Activated CD8-positive, alpha-beta T cell treated with anti-CD3 and anti-CD28 coated beads, Interleukin-2, amount 10 ng/mL, durations not matched to agents 7 days and 5 days (primary cell): ENCODE results near the gene MTIF2. TPM values are rescaled to one million over a fixed set of nuclear protein-coding genes. Genes with fewer than 3 reads are reported as not detected.
A peak's percentile ranks its signal among the peaks of the same experiment; 100 is the strongest.
"Not testable (repeated sequence)": the region's sequence is repeated elsewhere in the genome, so short reads cannot be mapped to it uniquely, and the experiment has no call there.

Experiments used
- ATAC-seq: fragments of 150-1000 bp; cut with Tn5 transposase; one replicate; pipeline ENCODE4 v1.10.0; 2021; ENCODE audit warnings: moderate library complexity
- CTCF ChIA-PET: fragments of 350-600 bp; sonication (Branson Sonifier 250); formaldehyde crosslinking; loops from one replicate; lab custom pipeline; 2021; ENCODE audit warnings: antibody characterized with exemption; lab: Charles Lee
- POLR2A ChIA-PET: fragments of 350-600 bp; sonication (Branson Sonifier 250); formaldehyde crosslinking; loops from one replicate; lab custom pipeline; 2021; ENCODE audit warnings: antibody characterized with exemption; lab: Charles Lee
- DNase-seq: peaks from one replicate; pipeline ENCODE4 v3.0.0-alpha.2; 2020
- H3K27ac Mint-ChIP-seq: one replicate; pipeline ENCODE4 v1.8.0; 2021; ENCODE audit warnings: mild to moderate bottlenecking, mixed read lengths
- H3K27me3 Mint-ChIP-seq: one replicate; pipeline ENCODE4 v1.8.0; 2021; ENCODE audit warnings: low read depth, mixed read lengths
- H3K36me3 Mint-ChIP-seq: one replicate; pipeline ENCODE4 v1.8.0; 2021; ENCODE audit warnings: low read depth, mixed read lengths
- H3K4me1 Mint-ChIP-seq: one replicate; pipeline ENCODE4 v1.8.0; 2021; ENCODE audit warnings: low read depth, mixed read lengths
- H3K4me3 Mint-ChIP-seq: one replicate; pipeline ENCODE4 v1.8.0; 2021; ENCODE audit warnings: mild to moderate bottlenecking, mixed read lengths
- H3K9me3 Mint-ChIP-seq: one replicate; pipeline ENCODE4 v1.8.0; 2022; ENCODE audit warnings: mixed read lengths; ENCODE audit not compliant: insufficient read depth
- total RNA-seq, 2 experiments: library from RNA; stranded (reverse); gene quantifications; one replicate each; pipeline ENCODE4 v1.2.3, GENCODE V29; 2021

MTIF2 gene
- total RNA-seq, 2 experiments from 2014 or later: 26.1 to 28.5 TPM

DNA sequence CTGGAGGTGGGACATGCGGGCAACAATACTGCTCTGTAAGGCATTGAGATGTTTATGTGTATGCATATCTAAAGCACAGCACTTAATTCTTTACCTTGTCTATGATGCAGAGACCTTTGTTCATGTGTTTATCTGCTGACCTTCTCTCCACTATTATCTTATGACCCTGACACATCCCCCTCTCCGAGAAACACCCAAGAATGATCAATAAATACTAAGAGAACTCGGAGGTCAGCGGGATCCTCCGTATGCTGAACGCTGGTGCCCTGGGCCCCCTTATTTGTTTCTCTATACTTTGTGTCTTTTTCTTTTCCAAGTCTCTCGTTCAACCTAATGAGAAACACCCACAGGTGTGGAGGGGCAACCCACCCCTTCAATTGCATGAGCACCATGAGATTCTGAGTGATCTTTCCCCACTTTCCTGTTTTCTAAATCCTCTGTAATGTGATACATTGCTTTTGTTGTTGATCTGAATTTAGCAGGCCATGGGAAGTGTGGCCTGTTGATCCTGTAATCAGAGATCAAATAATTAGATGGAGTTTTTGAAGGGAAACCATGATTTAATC, 10.9 kb upstream of the MTIF2 start:
- H3K4me1 Mint-ChIP-seq: peaks cover 20% of the 10 kb centered on the region

DNA sequence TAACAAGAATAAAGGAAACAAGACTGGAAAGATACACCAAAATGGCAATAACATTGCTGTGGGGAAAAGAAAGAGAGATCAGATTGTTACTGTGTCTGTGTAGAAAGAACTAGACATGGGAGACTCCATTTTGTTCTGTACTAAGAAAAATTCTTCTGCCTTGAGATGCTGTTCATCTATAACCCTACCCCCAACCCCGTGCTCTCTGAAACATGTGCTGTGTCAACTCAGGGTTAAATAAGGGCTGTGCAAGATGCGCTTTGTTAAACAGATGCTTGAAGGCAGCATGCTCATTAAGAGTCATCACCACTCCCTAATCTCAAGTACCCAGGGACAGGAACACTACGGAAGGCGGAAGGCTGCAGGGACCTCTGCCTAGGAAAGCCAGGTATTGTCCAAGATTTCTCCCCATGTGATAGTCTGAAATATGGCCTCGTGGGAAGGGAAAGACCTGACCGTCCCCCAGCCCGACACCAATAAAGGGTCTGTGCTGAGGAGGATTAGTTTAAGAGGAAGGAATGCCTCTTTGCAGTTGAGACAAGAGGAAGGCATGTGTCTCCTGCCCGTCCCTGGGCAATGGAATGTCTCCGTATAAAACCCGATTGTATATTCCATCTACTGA, 10.3 kb upstream of the MTIF2 start:
- Mint-ChIP-seq H3K4me1 (peaks cover 20% of the 10 kb centered on the region), H3K36me3 (peaks cover 16% of the 10 kb centered on the region)
- H3K27me3 Mint-ChIP-seq, POLR2A ChIA-PET, H3K9me3 Mint-ChIP-seq, H3K27ac Mint-ChIP-seq, H3K4me3 Mint-ChIP-seq, CTCF ChIA-PET, DNase-seq, ATAC-seq: not testable (repeated sequence)

More for the DNA sequence above, 10.9 kb upstream of the MTIF2 start:
- H3K27ac Mint-ChIP-seq, ATAC-seq, H3K4me3 Mint-ChIP-seq, DNase-seq, H3K9me3 Mint-ChIP-seq, POLR2A ChIA-PET, CTCF ChIA-PET, H3K27me3 Mint-ChIP-seq: not testable (repeated sequence)
- H3K36me3 Mint-ChIP-seq: peaks cover 16% of the 10 kb centered on the region

DNA sequence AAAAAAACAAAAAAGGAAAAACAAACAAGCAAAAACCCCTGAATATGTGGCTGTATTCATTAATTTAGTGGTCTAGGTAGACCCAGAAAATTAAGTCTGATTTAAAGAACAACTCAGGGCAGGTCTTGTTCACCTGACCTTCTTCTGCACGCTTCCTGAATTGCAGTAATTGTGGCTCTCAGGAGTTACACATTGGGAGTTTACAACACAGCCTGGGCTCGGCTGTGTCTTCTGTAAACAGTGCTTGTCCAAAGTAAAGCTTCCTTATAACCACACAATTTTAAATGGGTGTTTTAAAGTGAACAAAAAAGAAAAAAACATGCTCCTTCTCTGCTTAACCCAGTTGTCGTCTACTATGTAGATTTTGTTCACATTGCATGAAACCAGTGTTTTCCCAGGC, 8.3 kb upstream of the MTIF2 start:
- ATAC-seq (no peak), DNase-seq (no peak)
- no peak overlapping the region for H3K27ac Mint-ChIP-seq
- peaks cover 7% of the 10 kb centered on the region for H3K4me1 Mint-ChIP-seq
- no peaks in the 10 kb centered on the region for H3K9me3 Mint-ChIP-seq
- CTCF ChIA-PET: no interaction called here
- POLR2A ChIA-PET: no interaction called here
- no peak overlapping the region for H3K4me3 Mint-ChIP-seq
- H3K27me3 Mint-ChIP-seq: no peaks in the 10 kb centered on the region
- H3K36me3 Mint-ChIP-seq: peaks cover 3% of the 10 kb centered on the region

DNA sequence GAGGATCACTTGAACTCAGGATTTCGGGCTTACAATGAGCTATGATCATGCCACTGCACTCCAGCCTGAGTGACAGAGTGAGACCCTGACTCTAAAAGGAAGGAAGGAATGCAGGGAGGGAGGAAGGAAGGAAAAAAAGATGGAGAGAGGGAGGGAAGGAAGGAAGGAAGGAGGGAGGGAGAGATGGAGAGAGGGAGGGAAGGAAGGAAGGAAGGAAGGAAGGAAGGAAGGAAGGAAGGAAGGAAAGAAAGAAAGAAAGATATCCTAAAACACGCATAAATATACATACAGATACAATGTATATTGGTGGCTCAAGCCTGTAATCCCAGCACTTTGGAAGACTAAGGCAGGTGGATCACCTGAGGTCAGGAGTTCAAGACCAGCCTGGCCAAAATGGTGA, 5.3 kb upstream of the MTIF2 start:
- POLR2A ChIA-PET: interaction anchor here (0.7 kb wide), 1 partner anchor 61 kb away, joined by 7 read pairs; no protein-coding TSS in a partner anchor
- H3K4me1 Mint-ChIP-seq, H3K4me3 Mint-ChIP-seq, H3K36me3 Mint-ChIP-seq, H3K27me3 Mint-ChIP-seq, H3K9me3 Mint-ChIP-seq, H3K27ac Mint-ChIP-seq, ATAC-seq, CTCF ChIA-PET, DNase-seq: not testable (repeated sequence)

DNA sequence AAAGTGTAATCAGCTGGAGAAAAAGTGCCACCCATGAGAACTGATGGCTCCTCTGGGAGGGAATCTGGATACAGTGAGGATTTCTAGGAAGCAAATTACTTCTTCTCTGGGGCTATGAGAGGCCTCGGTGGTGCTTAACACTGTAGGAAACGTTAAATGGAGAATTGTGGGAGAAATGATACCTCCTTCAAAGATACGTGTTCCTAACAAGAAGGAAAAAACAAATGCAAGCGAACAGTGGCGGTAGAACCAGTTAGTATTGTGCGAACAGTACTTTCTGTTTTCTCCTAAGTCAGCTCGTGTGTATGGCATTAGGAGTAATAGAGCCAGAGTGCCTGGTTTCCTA, 587 bp upstream of the MTIF2 start:
- POLR2A ChIA-PET: interaction anchor here (0.9 to 2.3 kb wide), 3 partner anchors 12 to 37 kb away, joined by 4 to 8 read pairs (median 7); partner anchors contain the start of genes CLHC1 and RPS27A
- H3K9me3 Mint-ChIP-seq: no peaks in the 10 kb centered on the region
- CTCF ChIA-PET: interaction anchor here (0.5 to 1.1 kb wide), 3 partner anchors 11 to 416 kb away, joined by 3 read pairs; no protein-coding TSS in a partner anchor

DNA sequence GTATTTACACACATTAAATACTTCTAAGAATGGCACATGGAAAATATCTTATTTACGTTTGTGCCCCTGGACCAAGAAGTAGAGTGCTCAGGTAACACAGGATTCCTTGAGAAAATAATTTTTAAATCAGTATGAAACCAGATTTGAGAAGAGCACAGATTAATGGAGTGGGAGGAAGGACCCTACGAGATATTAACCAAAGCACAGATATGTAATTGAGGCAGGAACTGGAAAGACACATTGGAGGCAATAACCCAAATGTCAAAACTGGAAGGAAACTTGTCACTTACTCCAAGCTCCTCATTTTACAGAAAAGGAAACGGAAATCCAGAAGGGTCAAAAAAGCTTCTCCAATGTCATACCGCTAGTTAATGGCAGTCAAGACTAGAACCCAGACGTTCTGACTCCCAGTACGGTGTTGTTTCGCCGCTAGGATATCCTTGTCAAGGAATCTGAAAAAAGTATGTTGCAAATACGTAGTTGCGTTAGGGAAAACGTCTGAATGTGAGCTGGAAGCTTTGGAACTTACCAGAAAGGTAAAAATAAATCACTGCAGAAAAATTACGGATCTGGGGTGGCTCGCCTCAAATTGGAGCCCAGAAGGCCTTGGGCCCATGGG, 634 bp downstream of the MTIF2 start:
- Mint-ChIP-seq H3K9me3 (no peaks in the 10 kb centered on the region), H3K4me1 (peaks cover 13% of the 10 kb centered on the region), H3K27me3 (no peaks in the 10 kb centered on the region), H3K36me3 (peaks cover 13% of the 10 kb centered on the region), H3K4me3 (peak overlapping the region; percentile 94), H3K27ac (peak overlapping the region; percentile 94)
- CTCF ChIA-PET: interaction anchor here (0.8 kb wide), 1 partner anchor 13 kb away, joined by 3 read pairs; no protein-coding TSS in a partner anchor
- no peak for ATAC-seq
- DNase-seq: no peak
- POLR2A ChIA-PET: interaction anchor here (1.0 to 2.3 kb wide), 2 partner anchors 32 to 36 kb away, joined by 3 to 8 read pairs; partner anchors contain the start of genes CLHC1 and RPS27A

More for the DNA sequence above, 587 bp upstream of the MTIF2 start:
- ATAC-seq: peak; percentile 6
- DNase-seq: peak; percentile 27
- Mint-ChIP-seq H3K36me3 (peaks cover 5% of the 10 kb centered on the region), H3K27ac (peak overlapping the region; percentile 94), H3K4me3 (peak overlapping the region; percentile 94), H3K4me1 (peaks cover 13% of the 10 kb centered on the region), H3K27me3 (no peaks in the 10 kb centered on the region)

DNA sequence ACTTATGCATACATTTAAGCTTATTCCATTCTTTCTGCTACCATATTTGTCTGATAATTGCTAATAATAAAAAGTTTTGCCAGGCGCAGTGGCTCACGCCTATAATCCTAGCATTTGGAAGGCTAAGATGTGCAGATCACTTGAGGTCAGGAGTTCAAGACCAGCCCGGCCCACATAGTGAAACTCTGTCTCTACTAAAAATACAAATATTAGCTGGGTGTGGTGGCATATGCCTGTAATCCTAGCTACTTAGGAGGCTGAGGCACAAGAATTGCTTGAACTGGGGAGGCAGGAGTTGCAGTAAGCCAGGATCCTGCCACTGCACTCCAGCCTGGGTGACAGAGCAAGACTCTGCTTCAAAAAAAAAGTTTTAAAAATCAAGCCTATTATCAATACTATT, 9.4 kb downstream of the MTIF2 start:
- ATAC-seq, H3K4me1 Mint-ChIP-seq, DNase-seq, H3K27me3 Mint-ChIP-seq, H3K27ac Mint-ChIP-seq, CTCF ChIA-PET, H3K4me3 Mint-ChIP-seq, H3K9me3 Mint-ChIP-seq: not testable (repeated sequence)
- POLR2A ChIA-PET: interaction anchor here (0.5 to 1.2 kb wide), 3 partner anchors 11 to 193 kb away, joined by 3 to 5 read pairs (median 3); no protein-coding TSS in a partner anchor
- peaks cover 29% of the 10 kb centered on the region for H3K36me3 Mint-ChIP-seq

DNA sequence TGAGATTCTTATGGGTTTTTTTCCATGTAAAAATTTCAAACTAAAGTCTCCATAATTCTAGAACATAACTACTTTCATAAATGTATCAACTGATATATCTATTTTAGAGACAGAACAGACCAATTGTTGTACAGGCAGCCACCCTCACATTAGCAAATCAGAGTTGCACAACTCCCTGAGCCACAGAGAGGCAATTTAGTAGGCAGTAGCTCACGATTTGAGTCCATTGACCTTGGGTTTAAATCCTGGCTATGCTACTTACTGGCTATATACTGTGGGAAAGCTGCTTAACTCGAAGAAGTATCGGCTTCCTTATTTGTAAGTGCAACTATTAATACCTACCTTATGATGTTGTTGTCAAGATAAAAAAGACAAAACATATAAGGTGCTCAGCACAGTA, 16.2 kb downstream of the MTIF2 start:
- H3K9me3 Mint-ChIP-seq: no peaks in the 10 kb centered on the region
- peaks cover 37% of the 10 kb centered on the region for H3K36me3 Mint-ChIP-seq
- CTCF ChIA-PET: no interaction called here
- DNase-seq (no peak), ATAC-seq (no peak)
- POLR2A ChIA-PET: no interaction called here
- no peak overlapping the region for H3K27ac Mint-ChIP-seq
- H3K4me3 Mint-ChIP-seq: no peak overlapping the region
- H3K27me3 Mint-ChIP-seq: no peaks in the 10 kb centered on the region
- H3K4me1 Mint-ChIP-seq: no peaks in the 10 kb centered on the region

DNA sequence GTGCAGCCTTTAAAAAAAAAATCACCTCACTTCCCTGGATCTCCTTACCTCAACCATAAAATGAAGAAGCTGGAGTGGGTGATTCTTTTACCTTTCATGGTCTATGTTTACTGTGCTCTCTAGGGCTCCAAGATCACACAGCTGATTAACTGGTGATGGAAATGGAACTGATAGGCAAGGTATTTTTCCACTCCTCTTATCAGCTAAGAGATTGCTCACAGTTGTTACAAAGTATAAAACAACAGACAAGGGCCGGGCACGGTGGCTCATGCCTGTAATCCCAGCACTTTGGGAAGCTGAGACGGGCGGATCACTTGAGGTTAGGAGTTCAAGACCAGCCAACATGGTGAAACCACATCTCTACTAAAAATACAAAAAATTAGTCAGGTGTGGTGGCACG, 22.0 kb downstream of the MTIF2 start:
- DNase-seq (no peak), ATAC-seq (no peak)
- Mint-ChIP-seq H3K4me3 (no peak overlapping the region), H3K36me3 (peaks cover 38% of the 10 kb centered on the region), H3K27ac (no peak overlapping the region), H3K4me1 (no peaks in the 10 kb centered on the region), H3K9me3 (no peaks in the 10 kb centered on the region), H3K27me3 (no peaks in the 10 kb centered on the region)
- POLR2A ChIA-PET: no interaction called here
- CTCF ChIA-PET: no interaction called here

DNA sequence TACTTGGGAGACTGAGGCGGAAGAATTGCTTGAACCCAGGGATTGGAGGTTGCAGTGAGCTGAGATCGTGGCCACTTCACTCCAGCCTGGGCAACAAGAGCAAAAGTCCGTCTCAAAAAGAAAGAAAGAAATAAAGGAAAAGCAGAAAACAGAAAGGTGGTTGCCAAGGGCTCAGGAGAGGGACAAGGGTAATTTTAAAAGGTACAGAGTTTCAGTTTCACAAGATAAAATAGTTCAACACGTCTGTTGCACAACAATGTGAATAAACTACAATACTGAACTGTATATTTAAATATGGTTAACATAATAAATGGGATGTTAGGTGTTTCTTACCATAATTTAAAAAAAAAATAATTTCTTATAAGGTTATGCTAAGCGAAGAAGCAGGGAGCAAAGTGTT, 23.6 kb downstream of the MTIF2 start:
- Mint-ChIP-seq H3K4me3 (no peak overlapping the region), H3K9me3 (no peaks in the 10 kb centered on the region), H3K4me1 (no peaks in the 10 kb centered on the region), H3K27me3 (no peaks in the 10 kb centered on the region), H3K36me3 (peaks cover 36% of the 10 kb centered on the region), H3K27ac (no peak overlapping the region)
- ChIA-PET CTCF (no interaction called here), POLR2A (no interaction called here)
- DNase-seq (no peak), ATAC-seq (no peak)

DNA sequence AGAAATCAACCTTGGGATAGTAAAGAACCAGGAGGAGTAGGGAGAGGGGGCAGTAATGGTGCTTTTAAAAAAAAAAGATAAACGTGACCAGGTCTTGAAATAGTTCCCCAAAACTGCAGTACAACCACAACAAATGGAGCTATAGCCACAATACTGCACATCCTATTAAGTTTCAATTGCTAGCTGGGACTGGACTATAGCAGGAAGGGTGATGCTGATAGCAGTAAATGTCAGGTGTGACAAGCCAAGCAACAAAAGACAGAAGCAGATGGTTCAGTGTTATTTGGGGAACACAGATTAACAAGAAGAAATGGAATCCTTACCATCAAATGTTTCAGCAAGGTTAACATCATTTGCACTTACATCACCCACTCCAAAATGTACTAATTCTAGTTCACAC, 26.4 kb downstream of the MTIF2 start:
- POLR2A ChIA-PET: interaction anchor here (1.0 kb wide), 1 partner anchor 10 kb away, joined by 3 read pairs; the partner anchor contains the start of genes CLHC1 and RPS27A
- H3K27ac Mint-ChIP-seq: no peak overlapping the region

DNA sequence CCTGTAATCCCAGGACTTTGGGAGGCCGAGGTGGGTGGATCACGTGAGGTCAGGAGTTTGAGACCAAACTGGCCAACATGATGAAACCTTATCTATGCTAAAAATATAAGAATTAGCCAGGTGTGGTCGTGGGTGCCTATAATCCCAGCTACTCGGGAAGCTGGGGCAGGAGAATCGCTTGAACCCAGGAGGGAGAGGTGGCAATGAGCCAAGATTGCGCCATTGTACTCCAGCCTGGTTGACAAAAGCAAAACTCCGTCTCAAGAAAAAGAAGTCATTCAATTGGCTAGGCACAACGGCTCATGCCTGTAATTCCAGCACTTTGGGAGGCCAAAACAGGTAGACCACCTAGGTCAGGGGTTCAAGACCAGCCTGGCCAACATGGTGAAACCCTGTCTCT, 27.4 kb downstream of the MTIF2 start:
- DNase-seq, H3K27me3 Mint-ChIP-seq, POLR2A ChIA-PET, H3K4me3 Mint-ChIP-seq, H3K9me3 Mint-ChIP-seq, H3K4me1 Mint-ChIP-seq, ATAC-seq, CTCF ChIA-PET, H3K27ac Mint-ChIP-seq: not testable (repeated sequence)
- H3K36me3 Mint-ChIP-seq: peaks cover 35% of the 10 kb centered on the region

More for the DNA sequence above, 26.4 kb downstream of the MTIF2 start:
- H3K4me3 Mint-ChIP-seq: no peak overlapping the region
- CTCF ChIA-PET: no interaction called here
- H3K27me3 Mint-ChIP-seq: no peaks in the 10 kb centered on the region
- DNase-seq (no peak), ATAC-seq (no peak)
- peaks cover 6% of the 10 kb centered on the region for H3K4me1 Mint-ChIP-seq
- peaks cover 37% of the 10 kb centered on the region for H3K36me3 Mint-ChIP-seq
- H3K9me3 Mint-ChIP-seq: no peaks in the 10 kb centered on the region
